Right ventricle myocardium inferior (tissue), 1 donor: ENCODE results near the gene ABCA8. TPM values are rescaled to one million over a fixed set of nuclear protein-coding genes. Genes with fewer than 3 reads are reported as not detected.

Source experiments
- ATAC-seq: fragments of 200-7000 bp; cut with Tn5 transposase; one replicate; pipeline ENCODE4 v1.9.1; 2020; ENCODE audit warnings: mild to moderate bottlenecking, moderate library complexity
- DNase-seq: peaks from one replicate; pipeline ENCODE4 v3.0.0; 2021; ENCODE audit errors: missing footprints
- intact Hi-C: fragments of 100-400 bp; cut with DNase I; formaldehyde crosslinking; loops from one replicate; pipeline ENCODE4 v1.11.0; 2022
- total RNA-seq: library from RNA; stranded (reverse); fragmentation: NEBNext Ultra II Directional; extraction: Animal tissue kit (Norgen Biotek cat#: 25700); gene quantifications from one replicate; pipeline ENCODE4 v1.2.1, GENCODE V29; 2021
- donor health status: DM: no; HTN: yes; CAD: no; lungs with severe emphysema.

The ABCA8 gene
- total RNA-seq, 1 donor from 2014 or later: 60.3 TPM

DNA sequence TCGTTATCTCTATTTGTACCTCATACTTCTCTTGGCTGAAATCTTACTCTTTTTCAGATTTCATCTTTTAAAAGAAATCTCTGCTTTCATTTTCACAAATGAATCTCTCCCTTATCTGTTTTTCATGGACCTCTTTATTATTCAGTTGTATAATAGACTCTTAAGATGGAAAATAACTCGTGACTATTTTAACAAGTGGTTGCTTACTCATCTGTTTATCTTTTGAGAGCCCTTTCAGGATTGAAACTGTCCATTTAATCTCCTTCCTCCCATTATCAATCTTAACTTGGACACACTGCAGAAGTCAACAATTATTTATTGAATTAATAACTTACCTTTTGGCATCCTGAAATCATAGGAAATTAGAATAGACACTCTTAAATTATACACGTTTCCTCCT, 68.8 kb downstream of the ABCA8 start:
- no peak for ATAC-seq
- intact Hi-C loops: no loop called here

GRCh38 chr17:68884888-68885287, 70.3 kb downstream of the ABCA8 start:
- DNase-seq (no peak), ATAC-seq (no peak)
- intact Hi-C loops: no loop called here

More for the DNA sequence above, 68.8 kb downstream of the ABCA8 start:
- no peak for DNase-seq

DNA sequence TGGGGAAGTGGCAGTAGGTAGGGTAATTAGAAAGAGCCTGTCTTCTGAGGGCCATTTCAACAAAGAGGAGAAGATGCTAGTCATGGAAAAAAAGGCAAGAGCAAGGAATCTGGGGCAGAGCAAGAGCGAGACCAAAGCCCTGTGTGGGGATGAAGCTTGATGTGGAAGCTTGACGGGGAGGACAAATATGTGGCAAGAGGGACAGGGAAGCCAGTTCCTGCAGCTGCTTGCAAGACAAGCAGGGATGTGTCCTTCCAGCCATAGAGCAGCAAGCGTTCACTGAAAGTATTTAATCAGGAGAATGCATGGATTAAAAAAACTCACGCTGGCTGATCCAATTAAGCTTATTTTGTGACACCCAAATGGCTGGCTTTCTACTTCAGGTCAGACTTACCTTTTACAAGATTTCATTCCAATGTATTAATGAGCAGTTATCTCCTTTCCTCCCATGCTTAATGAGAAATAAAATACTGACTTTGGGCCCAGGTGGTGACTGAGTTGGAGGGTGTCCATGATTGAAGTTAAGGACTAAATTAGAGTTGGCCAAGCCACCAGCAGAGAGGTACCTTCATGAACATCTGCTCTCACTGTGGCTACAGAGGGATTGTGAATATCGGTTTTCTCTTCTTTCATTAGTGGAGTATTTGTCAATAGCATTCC, 76.8 kb downstream of the ABCA8 start:
- intact Hi-C loops: no loop called here
- DNase-seq: no peak
- ATAC-seq: no peak

GRCh38 chr17:68871447-68871846, 83.7 kb downstream of the ABCA8 start:
- DNase-seq (no peak), ATAC-seq (no peak)
- intact Hi-C loops: loop anchor here (2.0 to 5.0 kb wide), 2 partner anchors 36 to 51 kb away; no protein-coding TSS in a partner anchor

DNA sequence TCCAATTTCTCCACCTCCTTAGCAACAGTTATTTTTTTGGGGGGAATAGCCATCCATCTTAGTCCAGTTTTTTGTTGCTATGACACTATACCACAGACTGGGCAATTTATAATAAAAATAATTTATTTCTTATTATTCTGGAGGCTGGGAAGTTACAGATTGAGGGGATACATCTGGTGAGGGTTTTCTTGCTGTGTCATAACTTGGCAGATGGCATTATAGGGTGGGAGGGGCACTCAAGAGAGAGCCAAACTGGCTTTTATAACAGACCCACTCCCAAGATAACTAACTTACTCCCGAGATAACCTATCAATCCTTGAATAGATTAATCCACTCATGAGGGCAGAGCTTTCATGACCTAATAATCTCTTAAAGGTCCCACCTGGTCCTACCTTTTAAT, 84.2 kb downstream of the ABCA8 start:
- no peak for DNase-seq
- no peak for ATAC-seq
- intact Hi-C loops: loop anchor here (2.0 to 5.0 kb wide), 2 partner anchors 36 to 50 kb away; no protein-coding TSS in a partner anchor

GRCh38 chr17:68870161-68870826, 84.9 kb downstream of the ABCA8 start:
- intact Hi-C loops: loop anchor here (2.0 to 5.0 kb wide), 2 partner anchors 37 to 49 kb away; no protein-coding TSS in a partner anchor
- peak; percentile 12 for ATAC-seq
- DNase-seq: no peak

GRCh38 chr17:68868708-68869107, 86.5 kb downstream of the ABCA8 start:
- DNase-seq (no peak), ATAC-seq (peak; percentile 58)
- intact Hi-C loops: no loop called here

GRCh38 chr17:68867759-68868516, 87.3 kb downstream of the ABCA8 start:
- no peak for DNase-seq
- intact Hi-C loops: no loop called here
- peak; percentile 30 for ATAC-seq

DNA sequence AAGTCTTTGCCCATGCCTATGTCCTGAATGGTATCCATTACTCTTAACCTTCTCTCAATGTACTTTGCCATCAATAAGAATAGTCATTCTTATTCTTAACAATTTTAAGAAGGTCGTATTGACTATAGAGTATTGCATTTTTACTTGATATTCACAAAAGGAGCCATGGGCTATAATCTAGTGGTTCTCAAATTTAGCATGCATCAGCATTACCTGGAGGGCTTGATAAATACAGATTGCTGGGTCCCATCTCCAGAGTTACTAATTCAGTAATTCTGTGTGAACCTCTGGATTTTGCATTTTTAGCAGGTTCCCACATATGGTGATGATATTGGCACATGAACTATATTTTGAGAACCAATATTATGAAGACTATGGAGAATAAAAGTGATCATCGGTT, 89.6 kb downstream of the ABCA8 start:
- DNase-seq: no peak
- ATAC-seq: no peak
- intact Hi-C loops: no loop called here

DNA sequence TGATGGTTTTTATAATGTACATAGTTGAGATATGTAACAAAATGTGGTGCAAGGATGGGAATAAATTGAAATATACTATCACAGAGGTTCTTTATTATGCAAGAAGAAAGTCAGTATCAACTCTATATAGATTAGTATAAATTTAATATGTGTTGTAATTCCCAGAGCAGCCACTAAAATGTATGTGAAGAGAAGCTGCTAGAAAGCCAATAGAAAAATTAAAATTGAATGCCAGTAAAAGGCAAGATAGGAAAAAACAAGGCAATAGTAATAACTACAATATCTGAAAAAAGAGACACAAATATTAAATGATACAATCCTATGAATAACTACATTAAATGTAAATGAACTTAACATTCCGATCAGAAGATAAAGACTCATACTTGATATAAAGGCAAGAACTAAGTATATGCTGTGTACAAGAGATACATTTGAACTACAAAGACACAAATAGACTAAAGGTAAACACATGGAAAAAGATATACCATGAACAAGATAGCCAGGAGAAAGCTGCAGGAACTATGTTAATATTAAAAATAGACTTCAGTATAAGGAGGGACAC, 92.0 kb downstream of the ABCA8 start:
- DNase-seq (no peak), ATAC-seq (no peak)
- intact Hi-C loops: no loop called here

DNA sequence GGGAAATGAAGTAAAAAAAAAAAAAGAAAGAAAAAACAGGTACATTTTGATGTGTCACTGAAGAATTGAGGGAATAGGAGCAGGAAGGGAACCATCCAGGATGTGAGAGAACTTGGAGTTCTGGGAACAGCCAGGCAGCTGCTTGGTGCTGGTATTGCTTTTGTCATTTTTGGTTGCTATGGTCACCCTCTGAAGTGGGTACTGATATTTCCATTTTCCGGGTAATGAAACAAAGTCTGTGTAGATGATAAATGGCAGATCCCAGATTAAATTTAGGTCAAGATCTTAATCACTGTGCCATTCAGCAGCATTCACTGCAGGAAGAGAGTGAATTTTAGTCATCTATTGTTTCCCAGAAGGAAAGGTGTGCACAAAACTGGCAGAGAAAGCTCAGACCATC, 93.6 kb downstream of the ABCA8 start:
- DNase-seq (no peak), ATAC-seq (peak; percentile 60)
- intact Hi-C loops: no loop called here

DNA sequence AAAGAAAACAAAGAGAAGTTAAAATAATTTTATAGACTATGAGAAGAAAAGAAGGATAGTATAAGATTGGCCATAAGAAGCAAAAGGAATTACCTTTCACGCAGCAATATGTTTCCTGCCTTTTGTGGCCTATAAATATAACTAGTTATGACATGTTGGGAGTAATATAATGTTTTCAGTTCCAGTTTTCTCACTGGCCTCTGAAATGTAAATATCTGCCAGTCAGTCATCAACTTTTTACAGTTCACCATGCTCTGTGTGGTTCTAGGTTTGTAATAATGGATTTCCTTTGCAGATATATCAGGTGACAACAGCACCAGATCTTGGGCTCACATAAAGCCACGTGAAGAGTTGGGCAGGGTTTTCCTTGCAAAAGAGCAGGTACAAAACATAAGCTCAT, 94.3 kb downstream of the ABCA8 start:
- ATAC-seq (peak; percentile 5), DNase-seq (no peak)
- intact Hi-C loops: no loop called here

DNA sequence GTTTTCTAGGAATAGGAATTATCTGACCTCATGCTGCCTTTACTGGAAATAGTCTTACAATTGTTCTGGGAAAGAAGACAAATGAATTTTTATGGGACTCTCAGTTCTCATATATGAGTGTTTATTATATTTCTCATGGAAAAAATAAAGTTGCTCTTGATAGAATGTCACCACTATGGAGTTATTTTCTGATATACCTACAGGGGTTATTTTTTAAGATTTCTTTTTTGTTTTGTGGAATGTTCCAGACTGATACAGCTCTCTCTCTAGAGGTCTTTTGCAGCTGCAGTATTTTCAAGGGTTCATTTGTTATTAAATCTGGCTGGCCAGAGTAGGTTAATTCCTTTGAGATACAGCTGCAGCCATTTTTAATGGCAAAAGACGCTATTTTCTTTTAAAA, 100.7 kb downstream of the ABCA8 start:
- DNase-seq (no peak), ATAC-seq (peak; percentile 72)
- intact Hi-C loops: loop anchor here (10.0 kb wide), 1 partner anchor 50 kb away; no protein-coding TSS in a partner anchor

DNA sequence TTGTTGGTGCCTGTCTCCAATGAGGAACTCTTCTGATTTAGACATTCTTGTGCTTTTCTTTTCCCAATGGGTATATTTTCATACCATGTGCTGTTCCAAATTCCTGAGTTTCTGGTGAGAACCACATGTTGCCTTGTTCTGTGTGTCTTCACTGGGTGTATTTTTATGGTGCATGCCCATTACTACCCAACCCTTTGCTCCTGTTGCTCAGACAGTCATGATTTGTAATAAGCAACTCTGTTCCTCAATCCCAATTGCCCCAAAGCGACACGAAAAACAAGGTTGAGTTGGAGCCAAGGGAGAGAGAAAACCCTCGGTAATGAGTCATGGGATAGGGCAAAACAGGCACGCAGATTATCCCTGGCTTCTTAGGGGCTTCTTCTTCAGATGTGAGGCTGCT, 101.8 kb downstream of the ABCA8 start:
- no peak for DNase-seq
- ATAC-seq: no peak
- intact Hi-C loops: loop anchor here (10.0 kb wide), 1 partner anchor 49 kb away; no protein-coding TSS in a partner anchor

GRCh38 chr17:68853036-68853435, 102.2 kb downstream of the ABCA8 start:
- ATAC-seq (no peak), DNase-seq (no peak)
- intact Hi-C loops: loop anchor here (10.0 kb wide), 1 partner anchor 48 kb away; no protein-coding TSS in a partner anchor

GRCh38 chr17:68851890-68852289, 103.3 kb downstream of the ABCA8 start:
- ATAC-seq (no peak), DNase-seq (no peak)
- intact Hi-C loops: loop anchor here (10.0 kb wide), 1 partner anchor 47 kb away; no protein-coding TSS in a partner anchor

- intact Hi-C loops: loop anchor here (10.0 kb wide), 1 partner anchor 46 kb away; no protein-coding TSS in a partner anchor
- no peak for DNase-seq
- no peak for ATAC-seq
Measured at GRCh38 chr17:68850749-68851510, 104.3 kb downstream of the ABCA8 start.
